Hematopoietic multipotent progenitor cell (in vitro differentiated cells): ENCODE data around the gene DDAH1. TPM values are rescaled to one million over a fixed set of nuclear protein-coding genes. Genes with fewer than 3 reads are reported as not detected.

Source experiments
- DNase-seq, 3 donors: peaks; one replicate each; pipeline ENCODE4 v3.0.0-alpha.2; 2011 to 2015; ENCODE audit warnings: low read depth in 2 of 3, low spot score in 2 of 3
- small RNA-seq: library from RNA; depleted of rRNA; stranded (forward); fragments of <200 nt; gene quantifications from one replicate; pipeline ENCODE3, GENCODE V24; 2012
- total RNA-seq: library from RNA; depleted of rRNA; stranded (reverse); fragments of >200 nt; gene quantifications from one replicate; pipeline ENCODE4 v1.2.3, GENCODE V29; 2012

The DDAH1 gene
- total RNA-seq, 1 donor = 0.81 TPM

- no peak for DNase-seq
Measured at GRCh38 chr1:85279458-85280080, 185.4 kb downstream of the DDAH1 start.

GRCh38 chr1:85278853-85279314, 186.1 kb downstream of the DDAH1 start:
- DNase-seq = peak in 2 of 3 donors; percentile 76 to 78

GRCh38 chr1:85277802-85278201, 187.2 kb downstream of the DDAH1 start:
- DNase-seq = no peak

GRCh38 chr1:85276978-85277639, 187.8 kb downstream of the DDAH1 start:
- no peak for DNase-seq

GRCh38 chr1:85276215-85276977, 188.6 kb downstream of the DDAH1 start, which contains the start of gene BCL10:
TSS of gene BCL10 (minus strand) at chr1:85276632. CDS start at chr1:85276352, 280 bp downstream.
- peak; percentile 95 to 99 (median 98) for DNase-seq

GRCh38 chr1:85275701-85276214, 189.2 kb downstream of the DDAH1 start:
- peak in 2 of 3 donors; percentile 40 to 49 for DNase-seq

GRCh38 chr1:85274969-85275453, 189.9 kb downstream of the DDAH1 start:
- no peak for DNase-seq

GRCh38 chr1:85273397-85273796, 191.6 kb downstream of the DDAH1 start:
- no peak for DNase-seq

GRCh38 chr1:85268801-85269585, 196.0 kb downstream of the DDAH1 start:
- DNase-seq = no peak

Small RNA genes within 50 kb of the gene (small RNA-seq; reads per million reads assigned to genes)
- not detected for gene RF00019

Other genes with a start within 250 kb of the DDAH1 start
- gene C1orf52, start 205.5 kb downstream of the DDAH1 start, total RNA-seq = 21.0 TPM
- gene BCL10, start 188.5 kb downstream of the DDAH1 start, total RNA-seq = 12.9 TPM
- gene CCN1, start 115.6 kb upstream of the DDAH1 start, total RNA-seq = 0.81 TPM
- 5.9 TPM for gene ZNHIT6, start 243.3 kb upstream of the DDAH1 start, total RNA-seq